Endothelial cell of hepatic sinusoid (primary cell): ENCODE results near the gene RFT1.

Experiments
- in situ Hi-C: cut with HindIII; loops from 2 replicates; pipeline ENCODE4 v1.10.0; 2017; ENCODE audit warnings: low sequenced_read_pairs

Gene RFT1

GRCh38 chr3:53038679-53039375 is 91.4 kb downstream of the RFT1 start:
- in situ Hi-C loops = no loop called here
